Panc1 (cell line): ENCODE measurements around the gene SEZ6L.

Experiments used
- POLR2AphosphoS5 ChIP-seq: IDR thresholded peaks from 2 replicates; pipeline ENCODE4 v1.6.1; 2012; ENCODE audit warnings: mild to moderate bottlenecking, low read depth, low read length, moderate library complexity
- TF ChIP-seq, protein P1 (sequence below): fragments of 450-650 bp; IDR thresholded peaks from 2 replicates; pipeline ENCODE4 v1.5.1; 2017; ENCODE audit warnings: mild to moderate bottlenecking
- TF ChIP-seq, protein P2 (sequence below), 2 experiments: IDR thresholded peaks; 2 replicates each; pipeline ENCODE4 v1.6.1; 2011 to 2012; ENCODE audit warnings: low read depth in 2 of 2, control low read depth in 1 of 2, low read length in 1 of 2, mild to moderate bottlenecking in 1 of 2, moderate library complexity in 1 of 2; ENCODE audit not compliant: insufficient read depth in 1 of 2

DNA sequence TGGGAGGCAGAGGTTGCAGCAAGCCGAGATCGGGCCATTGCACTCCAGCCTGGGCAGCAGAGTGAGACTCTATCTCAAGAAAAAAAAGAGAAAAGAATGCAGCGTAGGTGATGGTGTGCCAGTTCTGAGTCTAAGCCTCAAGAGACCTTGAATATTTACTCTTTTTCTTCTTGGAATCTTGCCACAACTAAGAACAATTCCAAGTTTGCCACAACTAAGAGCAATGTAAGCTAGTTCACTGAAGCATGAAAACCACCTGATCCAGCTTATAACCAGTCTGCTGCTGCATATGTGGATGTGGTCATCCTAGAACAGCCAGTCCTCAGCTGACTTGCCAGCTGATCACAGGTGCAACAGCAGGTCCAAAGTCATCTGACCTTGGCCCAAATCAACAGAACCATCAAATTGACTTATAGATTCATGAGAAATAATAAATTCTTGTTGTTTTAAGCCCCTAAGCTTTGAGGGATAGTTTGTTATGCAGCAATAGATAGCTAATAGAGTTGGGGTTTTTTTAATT, 25.4 kb upstream of the SEZ6L start:
- TF ChIP-seq, protein P1, sequence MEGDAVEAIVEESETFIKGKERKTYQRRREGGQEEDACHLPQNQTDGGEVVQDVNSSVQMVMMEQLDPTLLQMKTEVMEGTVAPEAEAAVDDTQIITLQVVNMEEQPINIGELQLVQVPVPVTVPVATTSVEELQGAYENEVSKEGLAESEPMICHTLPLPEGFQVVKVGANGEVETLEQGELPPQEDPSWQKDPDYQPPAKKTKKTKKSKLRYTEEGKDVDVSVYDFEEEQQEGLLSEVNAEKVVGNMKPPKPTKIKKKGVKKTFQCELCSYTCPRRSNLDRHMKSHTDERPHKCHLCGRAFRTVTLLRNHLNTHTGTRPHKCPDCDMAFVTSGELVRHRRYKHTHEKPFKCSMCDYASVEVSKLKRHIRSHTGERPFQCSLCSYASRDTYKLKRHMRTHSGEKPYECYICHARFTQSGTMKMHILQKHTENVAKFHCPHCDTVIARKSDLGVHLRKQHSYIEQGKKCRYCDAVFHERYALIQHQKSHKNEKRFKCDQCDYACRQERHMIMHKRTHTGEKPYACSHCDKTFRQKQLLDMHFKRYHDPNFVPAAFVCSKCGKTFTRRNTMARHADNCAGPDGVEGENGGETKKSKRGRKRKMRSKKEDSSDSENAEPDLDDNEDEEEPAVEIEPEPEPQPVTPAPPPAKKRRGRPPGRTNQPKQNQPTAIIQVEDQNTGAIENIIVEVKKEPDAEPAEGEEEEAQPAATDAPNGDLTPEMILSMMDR = no peak
- TF ChIP-seq POLR2AphosphoS5 = no peak
- TF ChIP-seq, protein P2, sequence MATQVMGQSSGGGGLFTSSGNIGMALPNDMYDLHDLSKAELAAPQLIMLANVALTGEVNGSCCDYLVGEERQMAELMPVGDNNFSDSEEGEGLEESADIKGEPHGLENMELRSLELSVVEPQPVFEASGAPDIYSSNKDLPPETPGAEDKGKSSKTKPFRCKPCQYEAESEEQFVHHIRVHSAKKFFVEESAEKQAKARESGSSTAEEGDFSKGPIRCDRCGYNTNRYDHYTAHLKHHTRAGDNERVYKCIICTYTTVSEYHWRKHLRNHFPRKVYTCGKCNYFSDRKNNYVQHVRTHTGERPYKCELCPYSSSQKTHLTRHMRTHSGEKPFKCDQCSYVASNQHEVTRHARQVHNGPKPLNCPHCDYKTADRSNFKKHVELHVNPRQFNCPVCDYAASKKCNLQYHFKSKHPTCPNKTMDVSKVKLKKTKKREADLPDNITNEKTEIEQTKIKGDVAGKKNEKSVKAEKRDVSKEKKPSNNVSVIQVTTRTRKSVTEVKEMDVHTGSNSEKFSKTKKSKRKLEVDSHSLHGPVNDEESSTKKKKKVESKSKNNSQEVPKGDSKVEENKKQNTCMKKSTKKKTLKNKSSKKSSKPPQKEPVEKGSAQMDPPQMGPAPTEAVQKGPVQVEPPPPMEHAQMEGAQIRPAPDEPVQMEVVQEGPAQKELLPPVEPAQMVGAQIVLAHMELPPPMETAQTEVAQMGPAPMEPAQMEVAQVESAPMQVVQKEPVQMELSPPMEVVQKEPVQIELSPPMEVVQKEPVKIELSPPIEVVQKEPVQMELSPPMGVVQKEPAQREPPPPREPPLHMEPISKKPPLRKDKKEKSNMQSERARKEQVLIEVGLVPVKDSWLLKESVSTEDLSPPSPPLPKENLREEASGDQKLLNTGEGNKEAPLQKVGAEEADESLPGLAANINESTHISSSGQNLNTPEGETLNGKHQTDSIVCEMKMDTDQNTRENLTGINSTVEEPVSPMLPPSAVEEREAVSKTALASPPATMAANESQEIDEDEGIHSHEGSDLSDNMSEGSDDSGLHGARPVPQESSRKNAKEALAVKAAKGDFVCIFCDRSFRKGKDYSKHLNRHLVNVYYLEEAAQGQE (IDR thresholded peaks at IDR 0.05; ENCODE audit: insufficient read depth in 1 of 2, low read depth in 2 of 2, low read length in 1 of 2) = no peak
